Ramos (cell line): ENCODE measurements around the gene DRAP1.
"Not testable (repeated sequence)": the region's sequence is repeated elsewhere in the genome, so short reads cannot be mapped to it uniquely, and the experiment has no call there.

Experiments
- in situ Hi-C: fragments of 300-500 bp; cut with MboI; formaldehyde crosslinking; loops from one replicate; pipeline ENCODE4 v1.14.3; 2022; ENCODE audit warnings: low sequenced_read_pairs; ENCODE audit not compliant: unreplicated experiment

Gene DRAP1

GRCh38 chr11:65885808-65886536 is 33.3 kb upstream of the DRAP1 start:
- in situ Hi-C loops: no loop called here

DNA sequence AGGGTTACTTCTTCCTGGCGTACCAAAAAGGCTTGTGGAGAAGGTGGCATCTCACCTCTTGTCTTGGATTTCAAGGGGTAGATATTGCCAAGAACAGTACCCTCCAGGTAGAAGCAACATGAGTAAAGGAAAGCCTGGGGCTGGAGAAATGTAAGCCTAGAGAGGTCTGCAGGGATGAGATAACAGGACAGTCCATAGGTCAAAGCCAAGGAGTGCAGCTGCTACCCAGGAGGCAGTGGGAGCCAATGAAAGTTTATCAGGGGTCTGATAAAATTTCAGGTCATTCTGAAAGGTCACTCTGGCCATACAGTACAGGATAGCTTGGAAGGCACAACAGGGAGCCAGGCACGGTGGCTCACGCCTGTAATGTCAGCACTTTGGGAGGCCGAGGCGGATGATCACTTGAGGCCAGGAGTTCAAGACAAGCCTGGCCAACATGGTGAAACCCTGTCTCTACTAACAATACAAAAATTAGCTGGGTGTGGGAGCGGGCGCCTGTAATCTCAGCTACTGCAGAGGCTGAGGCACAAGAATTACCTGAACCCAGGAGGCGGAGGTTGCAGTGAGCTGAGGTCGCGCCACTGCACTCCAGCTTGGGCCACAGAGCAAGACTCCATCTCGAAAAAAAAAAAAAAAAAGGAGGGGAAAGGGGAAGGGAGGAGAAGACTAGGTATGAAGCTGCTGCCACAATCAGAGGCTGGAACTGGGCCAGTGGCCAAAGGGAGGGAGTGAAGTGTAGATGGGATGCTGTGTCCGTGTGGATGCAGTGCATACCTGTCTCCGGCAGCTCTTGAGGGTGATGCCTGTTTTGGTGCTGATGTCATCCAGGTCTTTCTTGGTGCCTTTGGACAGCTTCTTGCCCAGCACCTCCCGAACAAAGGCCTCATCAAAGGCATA is 32.2 kb upstream of the DRAP1 start:
- in situ Hi-C loops: no loop called here

DNA sequence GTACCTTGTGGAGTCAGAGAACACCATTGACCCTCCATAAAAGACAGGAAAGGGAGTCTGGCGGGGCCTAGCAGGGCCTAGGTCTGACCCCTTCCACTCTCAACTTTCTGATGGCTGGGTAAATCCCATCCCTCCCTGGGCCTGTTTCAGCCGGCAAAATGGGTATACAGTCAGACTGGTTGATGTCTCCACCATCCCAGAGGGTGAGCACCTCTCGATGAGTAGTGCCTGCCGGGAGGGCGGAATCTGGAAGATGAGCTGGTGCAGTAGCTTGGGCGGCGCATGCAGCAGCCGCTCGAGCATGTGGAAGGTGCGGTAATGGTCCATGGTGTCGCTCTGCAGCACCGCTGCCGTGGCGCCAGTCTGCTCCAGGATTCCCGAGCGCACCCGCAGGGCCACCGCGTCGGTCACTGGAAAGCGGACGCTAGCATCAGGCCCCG is 31.5 kb upstream of the DRAP1 start:
- in situ Hi-C loops: no loop called here

DNA sequence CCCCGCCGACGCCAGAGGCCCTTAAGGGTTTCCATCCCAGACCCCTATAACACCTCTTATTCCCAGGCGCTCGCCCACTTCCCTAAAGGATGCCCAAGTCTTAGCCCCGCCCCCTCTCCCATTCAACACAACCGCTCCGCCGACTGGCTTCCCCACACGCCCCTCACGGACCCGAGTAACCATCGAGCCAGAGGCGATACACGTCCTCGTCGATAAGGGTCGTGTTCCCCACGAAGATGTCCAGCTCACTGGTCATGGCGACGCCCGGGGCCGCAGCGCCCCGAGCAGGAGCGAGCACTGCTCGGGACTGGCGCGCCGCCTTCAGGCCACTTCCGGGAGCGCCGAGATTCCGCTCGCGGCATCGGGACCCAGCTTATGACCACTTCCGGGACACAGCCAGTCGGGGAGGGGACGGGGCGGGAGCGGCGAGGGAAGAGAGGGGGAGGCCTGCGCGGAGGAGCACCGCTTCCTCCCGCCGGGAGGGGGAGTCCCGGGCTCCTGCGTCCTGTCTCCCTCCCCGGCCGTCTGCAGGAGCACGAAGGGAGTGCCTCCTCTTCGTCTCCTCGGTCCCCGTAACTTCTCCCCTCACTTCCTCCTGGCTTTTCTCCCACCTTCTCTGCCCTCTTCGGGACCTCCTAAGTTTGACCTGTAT is 30.9 kb upstream of the DRAP1 start, which contains the start of gene FIBP:
TSS of gene FIBP (minus strand) at position 309 of the 652 bp plus-strand sequence. CDS start at position 256, 53 bp downstream.
- in situ Hi-C loops: no loop called here

- in situ Hi-C loops: no loop called here
Observed at GRCh38 chr11:65890324-65891218, 28.7 kb upstream of the DRAP1 start, which contains the start of gene CCDC85B. TSS of gene CCDC85B (plus strand) at chr11:65890673. CDS start at chr11:65890784, 111 bp downstream.

DNA sequence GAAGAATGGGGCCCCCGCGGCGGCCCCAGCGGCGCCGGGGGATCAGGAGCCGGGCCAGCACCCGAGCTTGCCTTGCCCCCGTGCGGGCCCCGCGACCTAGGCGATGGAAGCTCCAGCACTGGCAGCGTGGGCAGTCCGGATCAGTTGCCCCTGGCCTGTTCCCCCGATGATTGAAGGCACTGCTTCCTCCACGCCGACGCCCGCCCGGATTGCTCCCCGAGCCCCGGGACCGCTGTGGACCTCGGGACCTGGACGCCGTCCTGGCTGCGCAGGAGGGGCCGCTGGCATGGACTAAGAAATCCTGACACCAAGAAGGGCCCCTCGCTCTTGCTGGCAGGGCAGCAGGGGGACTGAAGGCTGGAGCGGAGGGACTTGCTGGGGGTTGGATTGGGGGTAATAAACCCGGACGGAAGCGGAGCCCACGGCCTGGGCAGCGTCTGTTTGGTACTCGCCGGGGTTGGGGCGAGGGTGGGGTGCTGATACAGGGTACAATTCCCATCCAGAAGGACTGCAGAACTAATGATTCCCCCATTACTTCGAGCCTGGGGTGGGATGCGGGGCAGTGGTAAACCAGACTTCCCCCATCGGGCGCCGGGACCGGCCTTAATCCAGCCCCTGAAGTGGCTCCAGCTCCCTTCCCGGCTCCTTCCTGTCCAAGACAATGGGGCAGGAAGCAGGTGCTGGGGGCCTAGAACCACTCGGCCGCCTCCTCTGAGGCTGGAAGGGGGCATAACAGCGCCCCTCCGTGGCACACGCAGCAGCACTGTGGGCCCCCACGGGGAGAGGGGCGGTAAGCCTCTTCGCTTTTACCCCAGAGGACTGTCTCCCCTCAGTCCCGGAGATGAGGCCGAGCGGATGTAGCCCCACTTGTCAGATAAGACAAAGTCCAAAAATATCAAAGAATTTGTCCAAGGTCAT is 27.7 kb upstream of the DRAP1 start:
- in situ Hi-C loops: no loop called here

DNA sequence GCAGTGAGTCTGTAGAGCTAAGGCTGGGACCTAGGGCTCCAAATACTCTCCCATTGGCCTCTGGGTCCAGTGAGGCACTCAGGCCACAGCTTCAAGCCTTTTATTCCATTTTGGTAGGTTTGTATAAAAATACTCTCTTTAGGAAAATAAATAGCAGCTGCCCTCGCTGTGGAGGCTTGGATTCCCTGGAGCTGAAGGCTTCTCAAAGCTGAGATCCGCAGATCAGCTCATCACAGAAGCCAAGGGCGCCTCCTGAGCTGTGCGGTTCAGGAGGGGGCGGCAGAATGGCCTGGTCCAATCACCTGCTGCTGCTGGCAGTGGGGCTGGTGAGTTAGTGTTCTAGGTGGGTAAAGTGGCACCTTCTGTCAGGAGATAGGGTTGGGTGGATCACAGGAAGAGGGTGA is 27.1 kb upstream of the DRAP1 start:
- in situ Hi-C loops: not testable (repeated sequence)

DNA sequence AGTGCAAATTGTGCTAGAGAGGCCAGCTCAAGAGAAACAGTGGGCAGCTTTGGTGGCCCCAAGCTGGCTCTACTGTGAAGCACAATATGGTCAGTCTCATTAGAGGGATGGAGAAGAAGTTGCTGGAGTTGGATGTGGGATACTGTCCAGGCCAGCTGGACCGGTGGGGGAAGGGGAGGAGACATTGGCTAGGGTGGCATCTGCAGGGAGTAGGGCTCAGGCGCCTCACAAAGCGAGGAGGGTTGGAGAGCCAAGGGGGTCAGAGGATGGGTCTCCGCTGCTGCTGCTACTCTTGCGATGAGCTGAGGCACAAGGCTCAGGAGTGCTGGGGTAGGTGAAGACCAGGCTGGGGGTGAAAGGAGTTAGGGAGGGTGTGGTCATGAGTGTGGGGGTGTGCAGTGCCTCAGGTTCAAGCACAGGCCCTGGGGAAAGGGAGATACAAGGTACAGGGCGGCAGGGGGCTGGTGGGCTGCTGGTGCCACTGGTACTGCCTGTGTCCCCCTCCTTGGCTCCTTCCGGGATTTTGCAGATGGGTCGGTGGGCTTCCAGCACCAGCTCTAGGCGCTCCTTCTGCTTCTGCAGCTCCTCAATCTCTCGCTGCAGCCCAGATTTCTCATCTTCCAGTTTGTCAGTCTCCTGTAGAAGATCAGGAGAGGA is 26.4 kb upstream of the DRAP1 start:
- in situ Hi-C loops: no loop called here

DNA sequence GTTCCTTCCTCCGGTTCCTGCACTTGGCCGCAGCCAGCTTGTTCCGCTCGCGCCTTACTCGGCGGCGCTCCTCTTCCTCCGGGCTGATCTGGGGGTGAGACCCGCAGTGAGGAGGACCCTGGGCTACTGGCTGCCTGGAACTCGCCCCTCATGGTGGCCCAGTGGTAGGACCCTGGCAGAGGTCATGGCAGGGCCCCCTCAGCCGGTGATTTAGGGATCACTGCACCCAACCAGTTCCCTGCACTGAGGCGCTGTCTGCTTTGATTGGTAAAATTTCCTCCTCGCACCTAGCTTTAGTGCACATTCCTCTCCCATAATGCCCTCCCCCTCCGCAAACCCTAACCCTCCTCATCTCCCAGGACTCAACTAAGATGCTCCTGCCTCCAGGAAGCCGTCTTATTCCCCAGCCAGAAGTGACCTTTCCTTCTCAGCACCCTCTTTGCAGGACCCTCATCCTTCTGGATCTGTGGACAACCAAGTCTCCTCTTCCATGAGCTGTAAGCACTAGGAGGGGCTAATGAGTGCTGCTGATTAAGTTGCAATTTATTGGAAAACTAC is 25.1 kb upstream of the DRAP1 start:
- in situ Hi-C loops: no loop called here

DNA sequence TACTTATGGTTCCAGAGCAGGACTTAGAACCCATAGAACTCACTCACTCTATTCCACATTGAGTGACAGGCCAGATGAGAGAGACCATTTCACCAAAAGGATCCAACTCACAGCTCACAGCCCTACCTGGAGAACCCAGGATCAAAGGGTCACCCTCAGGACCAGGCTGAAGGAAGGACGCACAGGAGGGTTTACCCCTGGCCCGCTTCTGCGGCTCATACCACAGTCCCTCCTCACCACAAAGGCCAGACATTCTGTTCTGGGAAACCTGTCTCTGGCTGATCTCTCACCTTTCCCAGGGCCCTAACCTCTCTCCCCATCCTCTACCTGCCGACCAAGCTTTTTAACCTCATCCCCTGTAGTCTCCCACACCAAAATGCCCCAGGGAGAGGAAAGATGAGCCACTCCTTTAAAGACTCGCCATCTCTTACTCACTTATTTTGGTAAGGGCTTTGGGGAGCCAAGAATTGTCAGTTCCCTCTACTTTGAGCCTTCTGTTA is 23.7 kb upstream of the DRAP1 start:
- in situ Hi-C loops: no loop called here

- in situ Hi-C loops: no loop called here
Observed at GRCh38 chr11:65896034-65896999, 22.9 kb upstream of the DRAP1 start.

DNA sequence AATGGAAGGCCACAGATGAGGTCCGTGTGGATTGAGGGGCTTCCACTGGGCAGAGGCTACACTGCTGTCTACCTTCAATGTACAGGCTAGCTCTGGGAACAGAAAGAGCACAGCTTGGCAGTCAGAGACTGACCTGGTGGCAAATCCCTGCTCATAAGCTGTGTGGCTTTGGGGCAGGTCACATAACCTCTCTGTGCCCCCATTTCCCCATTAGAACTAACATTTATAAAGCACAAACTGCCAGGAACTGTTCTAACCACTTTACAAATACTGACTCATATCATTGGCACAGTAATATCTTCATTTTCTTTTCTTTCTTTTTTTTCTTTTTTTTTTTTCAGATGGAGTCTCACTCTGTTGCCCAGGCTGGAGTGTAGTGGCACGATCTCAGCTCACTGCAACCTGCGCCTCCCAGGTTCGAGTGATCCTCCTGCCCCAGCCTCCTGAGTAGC is 22.2 kb upstream of the DRAP1 start:
- in situ Hi-C loops: no loop called here

DNA sequence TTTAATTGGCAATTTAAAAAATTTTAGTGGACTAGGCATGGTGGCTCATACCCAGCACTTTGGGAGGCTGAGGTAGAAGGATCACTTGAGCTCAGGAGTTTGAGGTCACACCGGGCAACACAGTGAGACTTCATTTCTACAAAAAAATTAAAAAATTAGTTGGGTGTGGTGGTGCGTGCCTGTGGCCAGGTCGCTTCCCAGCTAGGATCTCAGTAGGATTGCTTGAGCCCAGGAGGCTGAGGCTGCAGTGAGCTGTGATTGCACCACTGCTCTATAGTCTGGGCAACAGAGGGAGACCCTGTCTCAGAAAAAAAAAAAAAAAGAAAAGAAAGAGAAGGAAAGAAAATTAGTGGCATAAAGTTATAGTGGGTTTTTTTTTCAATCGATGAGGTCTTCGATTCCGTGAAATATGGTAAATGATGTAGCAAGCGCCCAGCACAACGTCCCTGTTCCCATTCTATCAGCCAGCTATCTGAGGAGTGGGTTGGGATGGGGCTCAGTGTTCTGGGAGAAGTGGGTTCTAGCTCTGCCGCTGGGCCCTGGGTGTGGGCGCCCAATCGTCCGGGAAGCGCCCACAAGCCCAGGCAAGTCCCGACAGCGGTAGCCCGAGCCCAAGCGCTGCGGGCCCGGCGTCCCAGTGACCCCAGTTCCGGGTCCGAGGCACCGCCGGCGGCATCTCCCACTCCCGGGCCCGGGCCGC is 20.4 kb upstream of the DRAP1 start:
- in situ Hi-C loops: no loop called here

DNA sequence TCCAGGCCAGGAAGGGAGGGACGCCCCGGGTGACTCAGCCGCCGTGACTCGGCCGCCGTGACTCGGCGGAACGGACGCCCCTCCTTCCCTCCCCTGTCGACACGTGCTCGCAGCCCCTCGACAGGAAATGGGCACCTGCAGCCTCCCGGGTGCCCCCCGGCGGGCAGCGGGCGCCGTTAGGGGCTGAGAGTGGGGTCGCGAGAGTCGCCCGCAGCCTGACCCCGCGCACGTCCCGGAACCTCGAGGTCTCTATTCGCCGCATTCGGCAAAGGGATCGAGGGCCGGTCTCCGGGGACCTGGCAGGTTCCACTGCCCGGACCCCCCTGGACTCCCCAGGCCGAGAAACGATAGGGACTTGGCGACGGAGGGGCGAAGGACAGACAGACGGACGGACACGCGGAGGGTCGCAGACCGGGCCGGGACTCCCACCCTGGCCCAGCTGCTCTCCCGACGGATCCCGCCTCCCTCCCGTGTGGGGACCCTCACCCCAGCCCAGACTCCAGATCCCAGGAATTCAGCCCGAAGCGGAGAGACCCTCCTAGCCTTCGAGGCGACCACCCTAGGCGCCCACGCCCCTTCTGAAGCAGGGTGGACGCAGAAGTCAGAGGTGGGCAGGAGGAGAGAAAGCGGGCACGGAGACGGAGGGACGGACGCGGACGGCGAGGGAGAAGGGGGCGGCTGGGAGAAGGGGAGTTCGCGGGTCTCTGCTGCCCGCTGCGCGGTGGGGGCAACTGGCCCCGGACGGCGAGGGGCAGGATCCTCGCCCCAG is 19.7 kb upstream of the DRAP1 start:
- in situ Hi-C loops: no loop called here
